ENCODE results near the gene PITHD1.

GRCh38 chr1:23804183-23804835 lies 26.1 kb downstream of the PITHD1 start:
- TF ChIP-seq EP300 (IDR thresholded peaks at IDR 0.05): no peak
- TF ChIP-seq, protein P1, sequence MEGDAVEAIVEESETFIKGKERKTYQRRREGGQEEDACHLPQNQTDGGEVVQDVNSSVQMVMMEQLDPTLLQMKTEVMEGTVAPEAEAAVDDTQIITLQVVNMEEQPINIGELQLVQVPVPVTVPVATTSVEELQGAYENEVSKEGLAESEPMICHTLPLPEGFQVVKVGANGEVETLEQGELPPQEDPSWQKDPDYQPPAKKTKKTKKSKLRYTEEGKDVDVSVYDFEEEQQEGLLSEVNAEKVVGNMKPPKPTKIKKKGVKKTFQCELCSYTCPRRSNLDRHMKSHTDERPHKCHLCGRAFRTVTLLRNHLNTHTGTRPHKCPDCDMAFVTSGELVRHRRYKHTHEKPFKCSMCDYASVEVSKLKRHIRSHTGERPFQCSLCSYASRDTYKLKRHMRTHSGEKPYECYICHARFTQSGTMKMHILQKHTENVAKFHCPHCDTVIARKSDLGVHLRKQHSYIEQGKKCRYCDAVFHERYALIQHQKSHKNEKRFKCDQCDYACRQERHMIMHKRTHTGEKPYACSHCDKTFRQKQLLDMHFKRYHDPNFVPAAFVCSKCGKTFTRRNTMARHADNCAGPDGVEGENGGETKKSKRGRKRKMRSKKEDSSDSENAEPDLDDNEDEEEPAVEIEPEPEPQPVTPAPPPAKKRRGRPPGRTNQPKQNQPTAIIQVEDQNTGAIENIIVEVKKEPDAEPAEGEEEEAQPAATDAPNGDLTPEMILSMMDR (IDR thresholded peaks at IDR 0.05): peak in 1 of 3 experiments; percentile 8
- no peak for TF ChIP-seq POLR2A (IDR thresholded peaks at IDR 0.05; ENCODE audit: low read depth)
- TF ChIP-seq POLR2AphosphoS5 (IDR thresholded peaks at IDR 0.05): no peak

Data from esophagus muscularis mucosa (tissue), 4 donors.